GM19463 (cell line): ENCODE results near the gene MEIS3.
"Not testable (repeated sequence)": the region's sequence is repeated elsewhere in the genome, so short reads cannot be mapped to it uniquely, and the experiment has no call there.

Experiments
- ATAC-seq: cut with Tn5 transposase; IDR thresholded peaks from one replicate; pipeline ENCODE4 v1.9.1; 2021; ENCODE audit warnings: mild to moderate bottlenecking, moderate library complexity; ENCODE audit not compliant: unreplicated experiment

MEIS3 gene

DNA sequence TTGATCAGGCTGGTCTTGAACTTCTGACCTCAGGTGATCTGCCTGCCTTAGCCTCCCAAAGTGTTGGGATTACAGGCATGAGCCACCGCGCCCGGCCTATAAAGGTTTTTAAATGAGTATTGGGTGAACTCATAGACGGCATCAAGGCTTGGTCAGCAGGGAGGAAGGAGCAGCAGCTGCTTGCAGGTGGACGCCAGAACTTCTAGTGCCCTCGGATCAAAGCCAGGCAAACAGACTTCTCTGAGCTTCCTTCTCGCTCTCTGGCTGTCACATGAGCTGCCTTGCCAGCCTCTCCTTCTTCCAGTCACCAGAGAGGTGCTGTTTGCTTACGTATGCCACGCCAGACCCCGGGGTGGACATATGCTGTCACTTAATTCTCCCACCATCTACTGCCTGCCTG, 53.9 kb downstream of the MEIS3 start:
- not testable (repeated sequence) for ATAC-seq

DNA sequence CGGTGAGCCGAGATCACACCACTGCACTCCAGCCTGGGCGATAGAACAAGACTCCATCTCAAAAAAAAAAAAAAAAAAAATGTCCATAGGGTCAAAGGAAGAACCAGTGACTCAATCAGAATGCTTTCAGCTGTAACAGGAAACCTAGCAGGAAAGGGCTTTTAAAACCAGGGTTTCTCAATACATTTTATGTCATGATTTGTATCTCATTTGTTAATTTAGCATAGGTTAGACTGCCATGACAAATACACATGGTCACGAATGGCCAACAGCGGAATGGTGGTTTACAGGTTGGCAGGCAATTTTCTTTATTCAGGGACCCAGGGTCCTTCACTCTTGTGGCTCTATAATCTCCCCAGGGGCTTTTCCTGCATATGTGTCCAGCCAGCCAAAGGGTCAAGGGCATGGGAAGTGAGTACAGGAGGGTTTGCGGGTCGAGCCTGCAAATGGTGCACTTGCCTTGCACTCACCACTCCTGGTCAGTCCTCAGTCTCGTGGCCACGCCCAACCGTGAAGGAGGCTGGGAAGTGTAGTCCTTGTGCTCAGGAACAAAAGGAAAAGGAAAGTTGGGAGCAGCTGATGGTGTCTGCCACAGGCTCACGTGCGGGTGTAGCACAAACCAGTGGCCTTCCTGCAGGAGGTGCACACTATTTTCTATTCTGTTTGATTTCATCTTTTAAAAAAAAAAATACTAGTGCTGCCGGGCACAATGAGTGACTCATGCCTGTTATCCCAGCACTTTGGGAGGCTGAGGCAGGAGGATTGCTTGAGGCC, 55.4 kb downstream of the MEIS3 start:
- no peak for ATAC-seq

DNA sequence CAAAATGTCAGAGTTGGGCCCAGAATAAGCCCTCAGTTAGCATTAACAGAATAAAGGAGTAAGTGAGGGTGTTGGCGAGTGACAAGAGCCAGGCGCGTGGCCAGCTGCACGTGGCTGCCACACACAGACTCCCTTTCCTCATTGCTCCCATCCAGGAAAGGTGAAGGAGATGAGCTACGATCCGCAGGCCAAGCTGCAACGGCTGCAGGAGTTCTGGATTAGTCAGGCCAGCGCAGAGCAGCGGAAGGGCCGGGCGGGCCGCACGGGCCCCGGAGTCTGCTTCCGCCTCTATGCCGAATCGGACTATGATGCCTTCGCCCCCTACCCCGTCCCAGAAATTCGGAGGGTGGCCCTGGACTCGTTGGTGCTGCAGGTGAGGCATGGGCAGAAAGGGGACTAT, 57.0 kb downstream of the MEIS3 start:
- no peak for ATAC-seq

DNA sequence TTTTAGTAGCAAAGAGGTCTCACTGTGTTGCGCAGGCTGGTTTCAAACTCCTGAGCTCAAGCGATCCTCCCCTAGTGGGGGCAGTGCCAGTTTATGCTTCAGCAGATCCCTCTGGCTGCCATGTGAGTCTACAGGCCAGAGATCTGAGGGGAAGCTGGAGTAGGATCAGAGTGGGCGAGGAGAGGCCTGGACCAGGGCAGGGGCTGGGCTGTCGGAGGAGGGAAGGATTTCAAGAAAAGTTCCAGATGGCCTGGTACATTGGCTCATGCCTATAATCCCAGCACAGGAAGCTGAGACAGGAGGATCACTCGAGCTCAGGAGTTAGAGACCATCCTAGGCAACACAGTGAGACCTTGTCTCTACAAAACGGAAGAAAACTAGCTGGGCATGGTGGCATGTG, 60.4 kb downstream of the MEIS3 start:
- no peak for ATAC-seq

DNA sequence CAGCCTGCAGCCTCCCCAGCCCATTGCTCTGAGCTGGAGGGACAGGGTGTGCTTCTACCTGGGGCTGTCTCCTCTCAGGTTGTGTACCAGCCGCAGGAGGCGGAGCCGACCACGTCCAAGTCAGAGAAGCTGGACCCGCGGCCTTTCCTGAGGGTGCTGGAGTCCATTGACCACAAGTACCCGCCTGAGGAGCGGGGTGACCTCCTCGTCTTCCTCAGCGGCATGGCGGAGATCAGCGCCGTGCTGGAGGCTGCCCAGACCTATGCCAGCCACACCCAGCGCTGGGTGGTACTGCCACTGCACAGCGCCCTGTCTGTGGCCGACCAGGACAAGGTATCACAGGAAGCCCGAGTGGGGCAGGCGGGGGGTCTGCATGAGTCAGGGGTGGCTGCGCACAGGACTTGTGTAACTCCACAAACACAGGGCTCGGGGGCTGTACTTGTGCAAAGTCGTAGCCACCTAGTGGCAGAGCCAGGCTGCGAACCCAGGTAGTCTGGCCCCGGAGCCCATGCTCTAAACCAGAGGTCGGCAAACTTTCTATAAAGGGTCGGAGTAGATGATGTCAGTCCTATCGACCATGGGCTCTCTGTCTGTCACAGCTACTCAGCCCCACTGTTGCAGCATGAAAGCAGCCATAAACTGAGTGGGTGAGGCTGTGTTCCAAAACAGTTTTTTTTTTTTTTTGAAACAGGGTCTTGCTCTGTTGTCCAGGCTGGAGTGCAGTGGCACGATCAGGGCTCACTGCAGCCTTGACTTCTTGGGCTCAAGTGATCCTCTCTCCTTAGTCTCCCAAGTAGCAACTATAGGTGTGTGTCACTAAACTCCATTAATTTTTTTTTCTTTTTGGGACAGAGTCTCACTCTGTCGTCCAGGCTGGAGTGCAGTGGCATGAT, 61.3 kb downstream of the MEIS3 start:
- ATAC-seq = no peak

DNA sequence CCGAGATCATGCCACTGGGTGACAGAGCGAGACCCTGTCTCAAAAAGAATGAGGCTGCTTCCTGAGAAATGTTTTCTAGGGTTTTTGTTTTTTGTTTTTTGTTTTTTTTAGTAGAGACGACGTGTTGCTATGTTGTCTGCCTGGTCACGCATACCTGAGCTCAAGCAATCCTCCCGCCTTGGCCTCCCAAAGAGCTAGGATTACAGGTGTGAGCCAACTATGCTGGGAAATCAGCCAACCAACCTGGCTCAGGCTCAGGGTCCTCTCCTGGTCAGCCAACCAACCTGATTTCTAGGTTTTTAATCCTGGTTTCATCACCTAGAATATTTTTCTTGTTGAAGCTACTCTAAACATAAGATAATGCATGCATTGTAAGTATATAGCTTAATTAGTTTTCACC, 62.4 kb downstream of the MEIS3 start:
- no peak for ATAC-seq

DNA sequence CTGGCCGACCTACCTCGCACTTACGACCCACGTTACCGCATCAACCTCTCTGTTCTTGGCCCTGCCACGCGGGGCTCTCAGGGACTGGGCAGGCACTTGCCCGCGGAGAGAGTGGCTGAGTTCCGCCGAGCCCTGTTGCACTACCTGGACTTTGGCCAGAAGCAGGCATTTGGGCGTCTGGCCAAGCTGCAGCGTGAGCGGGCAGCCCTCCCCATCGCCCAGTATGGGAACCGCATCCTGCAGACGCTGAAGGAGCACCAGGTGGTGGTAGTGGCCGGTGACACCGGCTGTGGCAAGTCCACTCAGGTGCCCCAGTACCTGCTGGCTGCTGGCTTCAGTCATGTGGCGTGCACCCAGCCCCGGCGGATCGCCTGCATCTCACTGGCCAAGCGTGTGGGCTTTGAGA, 66.0 kb downstream of the MEIS3 start:
- ATAC-seq = no peak
